Activated T-cell treated with anti-CD3 and anti-CD28 coated beads, Interleukin-2, amount 50 U/mL, for 72 hours (primary cell): ENCODE measurements around the gene LRRC8D. TPM values are rescaled to one million over a fixed set of nuclear protein-coding genes. Genes with fewer than 3 reads are reported as not detected.

Source experiments
- ATAC-seq, 2 donors: fragments of 150-1000 bp; cut with Tn5 transposase; replicated peaks in 1 of 2; 2 replicates each; pipeline ENCODE4 v1.10.0; 2021; ENCODE audit warnings: moderate library complexity in 2 of 2, mild to moderate bottlenecking in 1 of 2
- DNase-seq, 2 donors: peaks; one replicate each; pipeline ENCODE4 v3.0.0; 2021 to 2022; ENCODE audit warnings: mixed read lengths in 1 of 2
- H3K27ac Mint-ChIP-seq: one replicate; pipeline ENCODE4 v1.8.0; 2022; ENCODE audit warnings: mild to moderate bottlenecking, moderate library complexity, mixed read lengths
- H3K27me3 Mint-ChIP-seq: one replicate; pipeline ENCODE4 v1.8.0; 2022; ENCODE audit warnings: low read depth, mixed read lengths
- H3K36me3 Mint-ChIP-seq, 2 donors: one replicate each; pipeline ENCODE4 v1.8.0; 2022; ENCODE audit warnings: mixed read lengths in 2 of 2, mild to moderate bottlenecking in 1 of 2; ENCODE audit not compliant: insufficient read depth in 2 of 2
- H3K4me1 Mint-ChIP-seq: one replicate; pipeline ENCODE4 v1.8.0; 2022; ENCODE audit warnings: low read depth, mixed read lengths
- H3K4me3 Mint-ChIP-seq, 2 donors: one replicate each; pipeline ENCODE4 v1.8.0; 2022; ENCODE audit warnings: mild to moderate bottlenecking in 2 of 2, mixed read lengths in 2 of 2, moderate library complexity in 2 of 2
- H3K9me3 Mint-ChIP-seq, 2 donors: one replicate each; pipeline ENCODE4 v1.8.0; 2022; ENCODE audit warnings: mixed read lengths in 2 of 2
- total RNA-seq, 2 donors: library from RNA; stranded (reverse); gene quantifications; one replicate each; pipeline ENCODE4 v1.2.3, GENCODE V29; 2022

The LRRC8D gene
- total RNA-seq, 2 donors from 2014 or later, result 29.2 to 44.8 TPM

GRCh38 chr1:89829186-89829585 lies 8.4 kb downstream of the LRRC8D start:
- no peak for ATAC-seq
- H3K27ac Mint-ChIP-seq, result no peak overlapping the region
- H3K9me3 Mint-ChIP-seq, result no peaks in the 10 kb centered on the region

GRCh38 chr1:89831462-89832120 lies 10.8 kb downstream of the LRRC8D start:
- H3K4me3 Mint-ChIP-seq, result no peak overlapping the region
- no peak overlapping the region for H3K27ac Mint-ChIP-seq
- H3K9me3 Mint-ChIP-seq, result no peaks in the 10 kb centered on the region
- DNase-seq, result no peak
- peaks cover 10% of the 10 kb centered on the region for H3K4me1 Mint-ChIP-seq
- ATAC-seq, result no peak
- no peaks in the 10 kb centered on the region for H3K27me3 Mint-ChIP-seq
- H3K36me3 Mint-ChIP-seq, result peaks cover 0 to 2% of the 10 kb centered on the region in 2 donors

More at GRCh38 chr1:89829186-89829585, 8.4 kb downstream of the LRRC8D start:
- Mint-ChIP-seq H3K4me1 (no peaks in the 10 kb centered on the region), H3K4me3 (no peak overlapping the region), H3K27me3 (no peaks in the 10 kb centered on the region), H3K36me3 (peaks cover 0 to 2% of the 10 kb centered on the region in 2 donors)
- no peak for DNase-seq

GRCh38 chr1:89832496-89833127 lies 11.8 kb downstream of the LRRC8D start:
- no peaks in the 10 kb centered on the region for H3K27me3 Mint-ChIP-seq
- peaks cover 10% of the 10 kb centered on the region for H3K4me1 Mint-ChIP-seq
- H3K27ac Mint-ChIP-seq, result no peak overlapping the region
- H3K4me3 Mint-ChIP-seq, result no peak overlapping the region
- no peak for DNase-seq
- peaks cover 0 to 2% of the 10 kb centered on the region in 2 donors for H3K36me3 Mint-ChIP-seq
- no peaks in the 10 kb centered on the region for H3K9me3 Mint-ChIP-seq
- no peak for ATAC-seq

GRCh38 chr1:89833183-89834082 lies 12.6 kb downstream of the LRRC8D start:
- Mint-ChIP-seq H3K36me3 (no peaks in the 10 kb centered on the region), H3K4me3 (no peak overlapping the region), H3K9me3 (no peaks in the 10 kb centered on the region), H3K27me3 (no peaks in the 10 kb centered on the region), H3K27ac (no peak overlapping the region), H3K4me1 (peaks cover 10% of the 10 kb centered on the region)
- no peak for DNase-seq
- no peak for ATAC-seq

GRCh38 chr1:89834083-89834704 lies 13.4 kb downstream of the LRRC8D start:
- no peaks in the 10 kb centered on the region for H3K36me3 Mint-ChIP-seq
- peaks cover 10% of the 10 kb centered on the region for H3K4me1 Mint-ChIP-seq
- H3K4me3 Mint-ChIP-seq, result no peak overlapping the region
- no peak overlapping the region for H3K27ac Mint-ChIP-seq
- no peak for ATAC-seq
- no peaks in the 10 kb centered on the region for H3K27me3 Mint-ChIP-seq
- no peak for DNase-seq
- no peaks in the 10 kb centered on the region for H3K9me3 Mint-ChIP-seq

- Mint-ChIP-seq H3K9me3 (no peaks in the 10 kb centered on the region), H3K27me3 (no peaks in the 10 kb centered on the region), H3K4me1 (peaks cover 25% of the 10 kb centered on the region), H3K27ac (no peak overlapping the region), H3K4me3 (no peak overlapping the region), H3K36me3 (no peaks in the 10 kb centered on the region)
- ATAC-seq (no peak), DNase-seq (no peak)
Measured at GRCh38 chr1:89836252-89837035, 15.6 kb downstream of the LRRC8D start.

- ATAC-seq, result no peak
- Mint-ChIP-seq H3K27ac (no peak overlapping the region), H3K36me3 (no peaks in the 10 kb centered on the region), H3K4me1 (peaks cover 31% of the 10 kb centered on the region), H3K4me3 (no peak overlapping the region), H3K27me3 (no peaks in the 10 kb centered on the region), H3K9me3 (no peaks in the 10 kb centered on the region)
- no peak for DNase-seq
Measured at GRCh38 chr1:89837036-89837481, 16.2 kb downstream of the LRRC8D start.

GRCh38 chr1:89837510-89837909 lies 16.7 kb downstream of the LRRC8D start:
- Mint-ChIP-seq H3K27me3 (no peaks in the 10 kb centered on the region), H3K4me3 (no peak overlapping the region), H3K36me3 (no peaks in the 10 kb centered on the region), H3K9me3 (no peaks in the 10 kb centered on the region), H3K27ac (no peak overlapping the region), H3K4me1 (peaks cover 36% of the 10 kb centered on the region)
- DNase-seq, result no peak
- ATAC-seq, result no peak

- H3K9me3 Mint-ChIP-seq, result no peaks in the 10 kb centered on the region
- no peak overlapping the region for H3K27ac Mint-ChIP-seq
- H3K4me3 Mint-ChIP-seq, result no peak overlapping the region
- H3K4me1 Mint-ChIP-seq, result peaks cover 44% of the 10 kb centered on the region
- H3K27me3 Mint-ChIP-seq, result no peaks in the 10 kb centered on the region
- ATAC-seq (no peak), DNase-seq (no peak)
- peaks cover 4% of the 10 kb centered on the region in 2 donors for H3K36me3 Mint-ChIP-seq
Measured at GRCh38 chr1:89839516-89839915, 18.7 kb downstream of the LRRC8D start.

GRCh38 chr1:89841507-89841906 lies 20.7 kb downstream of the LRRC8D start:
- H3K4me1 Mint-ChIP-seq, result peaks cover 57% of the 10 kb centered on the region
- H3K36me3 Mint-ChIP-seq, result peaks cover 4 to 7% of the 10 kb centered on the region in 2 donors
- H3K27ac Mint-ChIP-seq, result no peak overlapping the region
- no peak for ATAC-seq
- no peaks in the 10 kb centered on the region for H3K9me3 Mint-ChIP-seq
- H3K4me3 Mint-ChIP-seq, result peak overlapping the region; percentile 22 to 34
- H3K27me3 Mint-ChIP-seq, result no peaks in the 10 kb centered on the region
- DNase-seq, result no peak

GRCh38 chr1:89842567-89843272 lies 21.9 kb downstream of the LRRC8D start:
- peak in 1 of 2 donors; percentile 21 for DNase-seq
- Mint-ChIP-seq H3K4me1 (peaks cover 69% of the 10 kb centered on the region), H3K9me3 (no peaks in the 10 kb centered on the region), H3K27me3 (no peaks in the 10 kb centered on the region), H3K36me3 (peaks cover 4 to 7% of the 10 kb centered on the region in 2 donors), H3K4me3 (peak overlapping the region; percentile 94 to 99), H3K27ac (peak overlapping the region; percentile 85)
- ATAC-seq, result peak; percentile 48 to 51
